HUDEP-2 (cell line): ENCODE data around the gene NRK.
"Not testable (repeated sequence)": the region's sequence is repeated elsewhere in the genome, so short reads cannot be mapped to it uniquely, and the experiment has no call there.

ENCODE experiments used
- DNase-seq, 76 experiments: peaks; one replicate each; lab custom pipeline; 2025; ENCODE audit not compliant: unreplicated experiment in 76 of 76; lab: John Stamatoyannopoulos, UW

NRK gene

DNA sequence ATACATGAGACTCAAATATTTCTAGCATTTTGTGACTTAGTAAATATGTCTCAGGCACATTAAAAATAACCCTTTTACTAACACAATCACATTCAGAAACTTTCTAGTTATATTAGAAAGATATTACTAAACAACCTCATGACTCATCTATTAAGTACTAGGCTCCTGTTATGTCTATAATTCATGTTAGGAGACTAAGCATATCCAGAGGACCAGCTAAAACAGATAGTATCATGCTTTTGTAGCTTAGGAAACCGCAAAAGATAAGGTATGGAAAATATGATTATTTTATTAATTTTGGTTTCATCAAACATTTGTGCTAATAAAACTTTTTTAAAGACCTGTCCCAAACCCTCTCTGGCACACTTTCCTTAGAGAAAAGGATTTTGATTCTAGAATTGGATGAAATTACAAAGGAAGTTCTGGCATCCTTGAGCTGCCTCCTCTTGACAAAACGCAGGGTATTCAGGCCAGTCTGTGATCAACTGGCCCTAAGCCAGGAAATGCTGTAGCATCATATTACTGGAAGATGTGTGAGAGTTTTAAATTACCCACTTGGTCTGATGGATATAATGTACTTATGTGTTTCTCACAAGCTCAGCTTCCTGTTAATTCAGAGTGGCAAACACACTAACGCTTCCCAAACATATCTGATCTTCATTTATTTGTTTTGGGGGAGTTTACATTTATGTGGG is 60.4 kb downstream of the NRK start:
- DNase-seq = no peak

- DNase-seq = no peak
These were observed 72.4 kb downstream of the NRK start for GRCh38 chrX:105894721-105895120.

DNA sequence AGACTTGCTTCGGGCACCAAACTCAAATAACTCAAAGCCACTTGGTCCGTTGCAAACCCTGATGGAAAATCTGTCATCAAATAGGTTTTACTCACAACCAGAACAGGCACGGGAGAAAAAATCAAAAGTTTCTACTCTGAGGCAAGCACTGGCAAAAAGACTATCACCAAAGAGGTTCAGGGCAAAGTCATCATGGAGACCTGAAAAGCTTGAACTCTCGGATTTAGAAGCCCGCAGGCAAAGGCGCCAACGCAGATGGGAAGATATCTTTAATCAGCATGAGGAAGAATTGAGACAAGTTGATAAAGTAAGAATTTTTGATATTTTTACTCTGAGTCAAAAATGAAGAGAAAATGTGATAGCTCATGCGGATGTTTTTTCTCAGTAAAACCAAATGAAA is 87.2 kb downstream of the NRK start:
- DNase-seq = no peak

GRCh38 chrX:105910563-105911105 is 88.3 kb downstream of the NRK start:
- DNase-seq = no peak

- no peak for DNase-seq
These were observed 122.9 kb downstream of the NRK start for GRCh38 chrX:105945266-105945665.

- DNase-seq = no peak
These were observed 147.1 kb downstream of the NRK start for GRCh38 chrX:105969487-105969886.

GRCh38 chrX:105972690-105973386 is 150.5 kb downstream of the NRK start:
- no peak for DNase-seq

- no peak for DNase-seq
These were observed 151.0 kb downstream of the NRK start for GRCh38 chrX:105973387-105973739.

DNA sequence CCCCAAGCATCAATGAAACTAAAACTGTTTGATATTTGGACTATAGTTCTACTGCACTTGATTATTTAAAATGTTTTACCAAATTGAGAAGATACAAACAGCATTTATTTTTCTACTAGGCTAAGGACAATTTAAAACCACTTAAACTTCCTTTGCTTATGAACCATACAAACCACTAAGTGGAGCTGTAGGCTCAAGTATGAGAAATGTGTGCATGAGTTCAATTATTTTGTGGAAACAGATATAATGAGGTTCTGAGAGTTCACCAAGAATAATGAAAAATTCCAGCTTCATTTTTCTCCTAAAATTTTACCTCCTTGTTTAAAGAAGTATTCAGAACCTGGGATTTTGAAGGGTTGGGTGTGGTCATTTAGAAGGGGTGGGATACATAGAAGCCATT is 153.0 kb downstream of the NRK start:
- DNase-seq = no peak

DNA sequence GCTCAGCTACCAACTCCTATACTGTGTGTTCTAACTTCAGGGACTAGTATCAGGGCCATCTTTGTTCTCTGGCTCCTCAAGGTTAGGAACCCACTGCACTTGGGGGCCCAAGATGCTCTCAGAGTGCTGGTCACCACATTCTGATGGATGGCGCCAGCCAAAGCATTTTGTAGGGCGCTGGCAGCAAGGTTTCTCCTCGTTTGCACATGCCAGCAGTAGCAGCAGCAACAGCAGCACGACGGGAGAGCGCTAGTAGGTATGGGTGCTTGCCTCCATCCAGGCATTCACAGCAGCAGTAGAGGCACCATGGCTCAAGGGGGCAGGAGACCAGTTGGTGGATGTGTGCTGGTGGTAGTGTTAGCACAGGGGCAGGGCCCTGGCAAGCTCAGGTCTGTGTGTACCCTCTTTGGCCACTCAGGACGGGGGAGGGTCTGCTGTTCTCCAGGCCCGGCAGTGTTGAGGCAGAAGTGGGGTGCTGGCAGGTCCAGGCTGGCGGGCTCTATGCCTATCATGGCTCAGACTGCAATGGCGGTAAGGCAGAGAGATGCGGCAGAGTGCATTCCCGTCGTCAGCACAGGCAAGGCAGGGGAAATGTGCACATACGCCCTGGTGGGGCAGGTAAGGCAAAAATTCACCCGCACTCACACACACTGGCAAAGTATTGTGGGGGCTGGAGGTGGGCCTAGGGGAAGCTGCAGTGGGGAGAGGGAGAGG is 159.6 kb downstream of the NRK start:
- DNase-seq = no peak

DNA sequence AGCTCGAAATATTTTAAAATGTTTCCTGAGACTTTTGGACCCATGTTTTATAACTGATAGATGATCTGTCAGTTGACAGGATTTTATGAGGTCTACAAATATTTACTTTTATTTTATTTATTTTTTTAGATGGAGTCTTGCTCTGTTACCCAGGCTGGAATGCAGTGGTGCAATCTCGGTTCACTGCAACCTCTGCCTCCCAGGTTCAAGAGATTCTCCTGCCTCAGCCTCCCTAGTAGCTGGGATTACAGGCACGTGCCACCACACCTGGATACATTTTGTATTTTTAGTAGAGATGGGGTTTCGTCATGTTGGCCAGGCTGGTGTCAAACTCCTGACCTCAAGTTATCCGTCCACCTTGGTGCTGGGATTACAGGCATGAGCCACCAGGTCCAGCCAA is 166.1 kb downstream of the NRK start:
- DNase-seq = not testable (repeated sequence)

- DNase-seq = no peak
These were observed 177.0 kb downstream of the NRK start for GRCh38 chrX:105999294-105999693.

DNA sequence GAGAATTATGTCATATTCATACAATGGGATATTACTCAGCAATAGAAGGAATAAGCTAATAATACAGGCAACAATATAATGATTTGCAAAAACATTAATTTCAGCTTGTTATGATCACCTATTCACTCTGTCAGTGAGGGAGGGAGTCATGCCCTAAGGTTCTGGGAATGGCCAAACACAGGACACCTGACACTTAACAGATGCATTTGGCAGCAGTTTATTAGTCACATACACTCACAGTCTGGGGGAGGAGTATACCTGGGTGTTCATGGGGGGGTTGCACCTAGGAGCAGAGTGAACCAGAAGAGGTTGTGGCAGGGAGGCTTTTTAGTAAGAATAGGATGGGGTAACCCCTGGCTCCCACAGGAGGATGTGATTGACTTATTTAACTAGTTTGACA is 177.9 kb downstream of the NRK start:
- DNase-seq = no peak

DNA sequence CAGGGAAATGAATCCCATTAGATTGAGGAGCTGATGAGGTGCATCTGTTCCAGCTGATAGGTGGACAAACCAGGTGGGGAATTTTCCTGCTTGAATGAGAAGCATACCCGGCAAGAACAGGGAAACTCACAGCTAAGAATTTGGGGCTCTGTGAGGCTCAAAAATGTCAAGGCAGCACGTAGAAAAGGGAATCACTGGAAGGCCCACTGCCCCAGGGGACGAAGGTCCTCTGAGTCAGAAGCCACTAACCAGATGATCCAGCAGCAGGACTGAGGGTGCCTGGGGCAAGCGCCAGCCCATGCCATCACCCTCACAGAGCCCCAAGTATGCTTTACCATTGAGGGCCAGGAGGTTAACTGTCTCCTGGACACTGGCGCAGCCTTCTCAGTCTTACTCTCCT is 178.3 kb downstream of the NRK start:
- not testable (repeated sequence) for DNase-seq

- no peak for DNase-seq
These were observed 183.3 kb downstream of the NRK start for GRCh38 chrX:106005684-106006083.

DNA sequence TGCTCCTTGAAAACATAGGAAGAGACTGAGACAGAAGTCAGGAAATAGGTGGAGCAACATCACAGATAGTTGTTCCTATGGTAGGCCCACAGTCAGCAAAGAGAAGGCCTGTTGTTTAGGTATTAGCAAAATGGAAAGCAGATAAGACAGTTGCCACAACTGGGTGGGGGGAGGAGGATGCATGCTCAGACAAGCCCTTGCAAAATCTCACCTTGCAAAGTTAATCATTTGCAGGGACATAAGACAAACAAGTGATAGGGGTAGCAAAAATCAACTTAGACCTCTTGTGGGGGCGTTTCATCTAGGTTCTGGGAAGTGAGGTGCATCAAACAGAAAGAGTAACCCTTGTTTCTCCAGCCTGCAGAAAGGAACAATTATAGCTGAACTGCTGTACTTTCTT is 185.5 kb downstream of the NRK start:
- no peak for DNase-seq
